Uterus (tissue), 4 donors: ENCODE data around the gene PCSK9. TPM values are rescaled to one million over a fixed set of nuclear protein-coding genes. Genes with fewer than 3 reads are reported as not detected.

ENCODE experiments used
- DNase-seq, 2 donors: peaks; one replicate each; pipeline ENCODE4 v3.0.0-alpha.2; 2019 to 2020
- H3K27ac ChIP-seq, 2 donors: fragments of 200-600 bp; sonication (generic); 1 replicate in 1 of 2; 2 replicates in 1 of 2; pipeline ENCODE4 v1.5.1; 2016 to 2018
- H3K27me3 ChIP-seq, 2 donors: fragments of 200-600 bp; sonication (generic); one replicate each; pipeline ENCODE4 v1.5.1; 2018 to 2019; ENCODE audit warnings: control low read depth in 1 of 2
- H3K36me3 ChIP-seq, 2 donors: fragments of 200-600 bp; sonication (generic); one replicate each; pipeline ENCODE4 v1.5.1; 2019; ENCODE audit warnings: control low read depth in 1 of 2
- H3K4me1 ChIP-seq, 2 donors: fragments of 200-600 bp; sonication (generic); one replicate each; pipeline ENCODE4 v1.5.1; 2018 to 2019; ENCODE audit warnings: control low read depth in 1 of 2
- H3K4me3 ChIP-seq, 2 donors: fragments of 200-600 bp; sonication (generic); 1 replicate in 1 of 2; 2 replicates in 1 of 2; pipeline ENCODE4 v1.5.1; 2018 to 2019; ENCODE audit warnings: mild to moderate bottlenecking in 1 of 2
- H3K9me3 ChIP-seq, 2 donors: fragments of 200-600 bp; sonication (generic); one replicate each; pipeline ENCODE4 v1.5.1; 2019; ENCODE audit warnings: control low read depth in 1 of 2
- CTCF ChIP-seq, 4 experiments: fragments of 200-600 bp in 2 of 4; fragments of 450-650 bp in 2 of 4; sonication (generic) in 2 of 4; IDR thresholded peaks; one replicate each; pipeline ENCODE4 v1.5.1; 2016 to 2019; ENCODE audit warnings: antibody characterized with exemption in 4 of 4, mild to moderate bottlenecking in 2 of 4, moderate library complexity in 1 of 4
- POLR2A ChIP-seq, 2 donors: fragments of 450-650 bp; IDR thresholded peaks; one replicate each; pipeline ENCODE4 v1.6.1; 2016; ENCODE audit warnings: antibody characterized with exemption in 2 of 2, mild to moderate bottlenecking in 1 of 2, moderate library complexity in 1 of 2
- intact Hi-C: fragments of 100-400 bp; cut with DNase I; formaldehyde crosslinking; loops from one replicate; pipeline ENCODE4 v1.15.1; 2023; ENCODE audit warnings: low total_unique reads
- total RNA-seq, 4 donors: library from RNA; depleted of rRNA in 3 of 4; stranded (reverse); fragments of >200 nt in 3 of 4; gene quantifications; one replicate each; pipeline versions ENCODE4 v1.1.0 to v1.2.4, GENCODE V29; 2014 to 2023
- donor health status: DM: yes; HTN: yes; CAD: no.

The PCSK9 gene
- total RNA-seq: 1 to 10 TPM in 1 of 4 donors, not detected in 3; 2.9 TPM

GRCh38 chr1:55039342-55040082 is at the start of gene PCSK9:
PCSK9 (plus strand) TSS chr1:55039548; CDS start chr1:55039838, 290 bp downstream.
- intact Hi-C loops: no loop called here
- peaks cover 0 to 9% of the 10 kb centered on the region in 2 donors for H3K4me1 ChIP-seq
- H3K9me3 ChIP-seq: no peaks in the 10 kb centered on the region
- no peak for DNase-seq
- H3K36me3 ChIP-seq: no peaks in the 10 kb centered on the region
- H3K4me3 ChIP-seq: no peak within 1 kb of the TSS
- H3K27me3 ChIP-seq: peaks cover 0 to 16% of the 10 kb centered on the region in 2 donors
- H3K27ac ChIP-seq: no peak within 1 kb of the TSS
- TF ChIP-seq POLR2A (IDR thresholded peaks at IDR 0.05) (no peak), CTCF (IDR thresholded peaks at IDR 0.05) (no peak)

GRCh38 chr1:54989968-54990810 is 49.2 kb upstream of the PCSK9 start:
- intact Hi-C loops: no loop called here

GRCh38 chr1:54990916-54991315 is 48.4 kb upstream of the PCSK9 start:
- no peak overlapping the region for H3K4me3 ChIP-seq
- no peaks in the 10 kb centered on the region for H3K27me3 ChIP-seq
- H3K27ac ChIP-seq: no peak overlapping the region
- intact Hi-C loops: no loop called here
- H3K9me3 ChIP-seq: no peaks in the 10 kb centered on the region
- H3K4me1 ChIP-seq: no peaks in the 10 kb centered on the region
- no peak for DNase-seq
- TF ChIP-seq CTCF (IDR thresholded peaks at IDR 0.05): no peak
- no peak for TF ChIP-seq POLR2A (IDR thresholded peaks at IDR 0.05)
- H3K36me3 ChIP-seq: no peaks in the 10 kb centered on the region

More at GRCh38 chr1:54989968-54990810, 49.2 kb upstream of the PCSK9 start:
- Histone ChIP-seq H3K36me3 (no peaks in the 10 kb centered on the region), H3K4me1 (no peaks in the 10 kb centered on the region), H3K27me3 (no peaks in the 10 kb centered on the region), H3K9me3 (no peaks in the 10 kb centered on the region), H3K27ac (no peak overlapping the region), H3K4me3 (no peak overlapping the region)
- TF ChIP-seq CTCF (IDR thresholded peaks at IDR 0.05) (no peak), POLR2A (IDR thresholded peaks at IDR 0.05) (no peak)
- no peak for DNase-seq

- TF ChIP-seq POLR2A (IDR thresholded peaks at IDR 0.05): no peak
- TF ChIP-seq CTCF (IDR thresholded peaks at IDR 0.05): no peak
- Histone ChIP-seq H3K27ac (no peak overlapping the region), H3K9me3 (no peaks in the 10 kb centered on the region), H3K36me3 (no peaks in the 10 kb centered on the region), H3K4me3 (no peak overlapping the region), H3K27me3 (no peaks in the 10 kb centered on the region), H3K4me1 (no peaks in the 10 kb centered on the region)
- no peak for DNase-seq
- intact Hi-C loops: no loop called here
Observed at GRCh38 chr1:54991939-54992338, 47.4 kb upstream of the PCSK9 start.

- H3K4me1 ChIP-seq: no peaks in the 10 kb centered on the region
- no peak for DNase-seq
- TF ChIP-seq POLR2A (IDR thresholded peaks at IDR 0.05) (no peak), CTCF (IDR thresholded peaks at IDR 0.05) (no peak)
- no peak overlapping the region for H3K27ac ChIP-seq
- intact Hi-C loops: no loop called here
- H3K27me3 ChIP-seq: no peaks in the 10 kb centered on the region
- no peaks in the 10 kb centered on the region for H3K36me3 ChIP-seq
- H3K4me3 ChIP-seq: no peak overlapping the region
- H3K9me3 ChIP-seq: no peaks in the 10 kb centered on the region
Observed at GRCh38 chr1:54993140-54993539, 46.2 kb upstream of the PCSK9 start.
